Neural progenitor cell (in vitro differentiated cells): Measurements from ENCODE around the gene RETN. TPM values are rescaled to one million over a fixed set of nuclear protein-coding genes. Genes with fewer than 3 reads are reported as not detected.

Experiments used
- DNase-seq: peaks from one replicate; pipeline ENCODE4 v3.0.0-alpha.2; 2016; ENCODE audit warnings: low spot score
- H2AFZ ChIP-seq: fragments of 200-600 bp; sonication (generic); replicated peaks from 2 replicates; pipeline ENCODE4 v1.6.1; 2016; ENCODE audit warnings: antibody characterized with exemption
- H3F3A ChIP-seq: fragments of 200-600 bp; sonication (generic); 2 replicates; pipeline ENCODE4 v1.6.1; 2016; ENCODE audit warnings: antibody characterized with exemption, low read depth
- H3K27ac ChIP-seq: fragments of 200-600 bp; sonication (generic); 2 replicates; pipeline ENCODE4 v1.5.1; 2016; ENCODE audit warnings: mild to moderate bottlenecking
- H3K27me3 ChIP-seq: fragments of 200-600 bp; sonication (generic); 2 replicates; pipeline ENCODE4 v1.6.1; 2016; ENCODE audit warnings: mild to moderate bottlenecking, moderate library complexity
- H3K36me3 ChIP-seq: fragments of 200-600 bp; sonication (generic); 2 replicates; pipeline ENCODE4 v1.5.1; 2016
- H3K4me1 ChIP-seq: fragments of 200-600 bp; sonication (generic); 2 replicates; pipeline ENCODE4 v1.6.1; 2016; ENCODE audit warnings: mixed run types
- H3K4me2 ChIP-seq: fragments of 200-600 bp; sonication (generic); 2 replicates; pipeline ENCODE4 v1.6.1; 2016
- H3K4me3 ChIP-seq: fragments of 200-600 bp; sonication (generic); 2 replicates; pipeline ENCODE4 v1.5.1; 2016
- H3K79me2 ChIP-seq: fragments of 200-600 bp; sonication (generic); 2 replicates; pipeline ENCODE4 v1.6.1; 2016; ENCODE audit warnings: low read depth
- H3K9ac ChIP-seq: fragments of 200-600 bp; sonication (generic); 2 replicates; pipeline ENCODE4 v1.6.1; 2016
- H3K9me3 ChIP-seq: fragments of 200-600 bp; sonication (generic); 2 replicates; pipeline ENCODE4 v1.5.1; 2016; ENCODE audit warnings: low read depth
- H4K20me1 ChIP-seq: fragments of 200-600 bp; sonication (generic); 2 replicates; pipeline ENCODE4 v1.6.1; 2016; ENCODE audit warnings: low read depth
- H3K27ac Mint-ChIP-seq: 3 replicates; pipeline ENCODE4 v1.8.0; 2021; ENCODE audit warnings: mixed read lengths
- H3K27me3 Mint-ChIP-seq: 2 replicates; pipeline ENCODE4 v1.8.0; 2022; ENCODE audit warnings: low read depth, mild to moderate bottlenecking, inconsistent platforms, moderate library complexity, mixed read lengths; ENCODE audit not compliant: insufficient read depth
- H3K36me3 Mint-ChIP-seq: 3 replicates; pipeline ENCODE4 v1.8.0; 2021; ENCODE audit warnings: mixed read lengths
- H3K4me1 Mint-ChIP-seq: 3 replicates; pipeline ENCODE4 v1.8.0; 2021; ENCODE audit warnings: mixed read lengths
- H3K4me3 Mint-ChIP-seq: 3 replicates; pipeline ENCODE4 v1.8.0; 2021; ENCODE audit warnings: mild to moderate bottlenecking, moderate library complexity, mixed read lengths
- H3K9me3 Mint-ChIP-seq: 3 replicates; pipeline ENCODE4 v1.8.0; 2020; ENCODE audit warnings: mixed read lengths
- CTCF ChIP-seq: fragments of 200-600 bp; sonication (generic); IDR thresholded peaks from 2 replicates; pipeline ENCODE4 v1.5.1; 2017; ENCODE audit warnings: antibody characterized with exemption, mild to moderate bottlenecking
- EZH2 ChIP-seq: fragments of 200-600 bp; sonication (generic); IDR thresholded peaks from 2 replicates; pipeline ENCODE4 v1.6.1; 2017; ENCODE audit warnings: antibody characterized with exemption, mild to moderate bottlenecking, moderate library complexity
- EZH2phosphoT487 ChIP-seq: fragments of 200-600 bp; sonication (generic); IDR thresholded peaks from 2 replicates; pipeline ENCODE4 v1.6.1; 2017; ENCODE audit warnings: antibody characterized with exemption
- total RNA-seq: library from RNA; depleted of rRNA; stranded (reverse); fragments of >200 nt; gene quantifications from 2 replicates; pipeline ENCODE4 v1.2.3, GENCODE V29; 2015; ENCODE audit warnings: low replicate concordance

The RETN gene
- total RNA-seq, 1 donor from 2014 or later, result not detected

DNA sequence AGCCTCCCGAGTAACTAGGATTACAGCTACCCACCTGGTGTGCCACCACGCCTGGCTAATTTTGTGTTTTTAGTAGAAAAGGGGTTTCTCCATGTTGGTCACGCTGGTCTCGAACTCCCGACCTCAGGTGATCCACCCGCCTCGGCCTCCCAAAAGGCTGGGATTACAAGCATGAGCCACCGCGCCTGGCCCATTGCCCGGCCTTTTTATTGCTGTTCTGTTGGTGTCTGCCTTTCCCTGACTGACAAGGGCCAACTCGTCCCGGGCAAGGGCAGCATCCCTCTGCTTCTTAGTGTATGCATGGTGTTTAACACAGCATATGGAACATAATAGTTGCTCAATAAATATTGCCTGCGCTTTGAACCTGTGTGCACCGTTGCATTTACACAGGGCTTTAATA, 6.2 kb upstream of the RETN start:
- no peaks in the 10 kb centered on the region for H3K4me1 ChIP-seq
- H4K20me1 ChIP-seq, result no peaks in the 10 kb centered on the region
- peaks cover 57% of the 10 kb centered on the region for H3K27me3 ChIP-seq
- H3K36me3 ChIP-seq, result no peaks in the 10 kb centered on the region
- Mint-ChIP-seq H3K4me1 (peaks cover 5% of the 10 kb centered on the region), H3K9me3 (no peaks in the 10 kb centered on the region), H3K36me3 (no peaks in the 10 kb centered on the region), H3K4me3 (no peak overlapping the region), H3K27ac (no peak overlapping the region), H3K27me3 (peaks cover 11% of the 10 kb centered on the region)
- no peaks in the 10 kb centered on the region for H3F3A ChIP-seq
- H2AFZ ChIP-seq, result no peak overlapping the region
- no peak overlapping the region for H3K9ac ChIP-seq
- no peak for DNase-seq
- no peaks in the 10 kb centered on the region for H3K79me2 ChIP-seq
- no peak overlapping the region for H3K4me2 ChIP-seq
- no peak overlapping the region for H3K4me3 ChIP-seq
- TF ChIP-seq EZH2, result no peak
- TF ChIP-seq EZH2phosphoT487, result no peak
- no peaks in the 10 kb centered on the region for H3K9me3 ChIP-seq
- H3K27ac ChIP-seq, result no peak overlapping the region

DNA sequence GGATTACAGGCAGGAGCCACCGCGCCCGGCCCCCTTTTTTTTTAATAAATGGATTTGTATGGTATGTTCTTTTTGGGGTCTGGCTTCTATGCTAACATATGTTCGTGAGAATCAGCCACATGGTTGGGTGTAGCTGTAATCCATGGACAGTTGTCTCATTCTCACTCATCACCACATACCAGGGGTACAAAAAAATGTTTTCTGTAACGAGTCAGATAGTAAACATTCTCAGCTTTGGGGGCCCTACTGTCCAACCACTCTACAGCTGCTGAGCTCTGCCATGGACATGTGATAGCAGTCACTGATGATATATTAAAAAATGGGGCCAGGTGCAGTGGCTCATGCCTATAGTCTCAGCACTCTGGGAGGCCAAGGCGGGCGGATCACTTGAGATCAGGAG, 5.1 kb upstream of the RETN start:
- H3K4me3 Mint-ChIP-seq, result no peak overlapping the region
- TF ChIP-seq EZH2, result no peak
- TF ChIP-seq EZH2phosphoT487, result no peak
- no peak for TF ChIP-seq CTCF
- Histone ChIP-seq H3K4me1 (no peaks in the 10 kb centered on the region), H2AFZ (no peak overlapping the region), H3K79me2 (no peaks in the 10 kb centered on the region), H3K36me3 (no peaks in the 10 kb centered on the region), H3K9me3 (no peaks in the 10 kb centered on the region), H3K4me3 (no peak overlapping the region), H4K20me1 (no peaks in the 10 kb centered on the region), H3K27ac (no peak overlapping the region), H3F3A (no peaks in the 10 kb centered on the region), H3K9ac (no peak overlapping the region), H3K27me3 (peaks cover 67% of the 10 kb centered on the region), H3K4me2 (no peak overlapping the region)
- no peaks in the 10 kb centered on the region for H3K36me3 Mint-ChIP-seq
- H3K27me3 Mint-ChIP-seq, result peaks cover 11% of the 10 kb centered on the region
- DNase-seq, result no peak
- H3K4me1 Mint-ChIP-seq, result no peaks in the 10 kb centered on the region
- no peaks in the 10 kb centered on the region for H3K9me3 Mint-ChIP-seq
- no peak overlapping the region for H3K27ac Mint-ChIP-seq

DNA sequence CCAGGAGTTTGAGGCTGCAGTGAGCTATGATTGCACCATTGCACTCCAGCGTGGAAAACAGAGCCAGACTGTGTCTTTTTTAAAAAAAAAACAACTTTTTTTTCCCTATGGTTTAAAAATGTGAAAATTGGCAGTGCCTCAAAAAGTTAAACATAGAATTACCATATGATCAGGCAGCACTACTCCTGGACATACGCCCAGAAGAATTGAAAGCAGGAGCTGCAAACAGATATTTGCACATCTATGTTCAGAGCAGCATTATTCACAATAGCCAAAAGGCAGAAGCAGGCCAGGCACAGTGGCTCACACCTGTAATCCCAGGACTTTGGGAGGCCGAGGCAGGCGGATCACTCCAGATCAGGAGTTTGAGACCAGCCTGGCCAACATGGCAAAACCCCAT, 3.8 kb upstream of the RETN start:
- Histone ChIP-seq H3K36me3 (no peaks in the 10 kb centered on the region), H4K20me1 (no peaks in the 10 kb centered on the region), H3K79me2 (no peaks in the 10 kb centered on the region), H3K9ac (peak overlapping the region; percentile 27), H3K4me1 (peaks cover under 1% of the 10 kb centered on the region), H2AFZ (no peak overlapping the region), H3F3A (no peaks in the 10 kb centered on the region), H3K4me3 (no peak overlapping the region), H3K27ac (no peak overlapping the region), H3K4me2 (no peak overlapping the region), H3K9me3 (no peaks in the 10 kb centered on the region), H3K27me3 (peaks cover 81% of the 10 kb centered on the region)
- Mint-ChIP-seq H3K4me3 (no peak overlapping the region), H3K27me3 (peaks cover 17% of the 10 kb centered on the region), H3K27ac (no peak overlapping the region), H3K9me3 (no peaks in the 10 kb centered on the region), H3K4me1 (no peaks in the 10 kb centered on the region), H3K36me3 (no peaks in the 10 kb centered on the region)
- DNase-seq, result no peak
- no peak for TF ChIP-seq EZH2
- no peak for TF ChIP-seq CTCF
- TF ChIP-seq EZH2phosphoT487, result no peak

DNA sequence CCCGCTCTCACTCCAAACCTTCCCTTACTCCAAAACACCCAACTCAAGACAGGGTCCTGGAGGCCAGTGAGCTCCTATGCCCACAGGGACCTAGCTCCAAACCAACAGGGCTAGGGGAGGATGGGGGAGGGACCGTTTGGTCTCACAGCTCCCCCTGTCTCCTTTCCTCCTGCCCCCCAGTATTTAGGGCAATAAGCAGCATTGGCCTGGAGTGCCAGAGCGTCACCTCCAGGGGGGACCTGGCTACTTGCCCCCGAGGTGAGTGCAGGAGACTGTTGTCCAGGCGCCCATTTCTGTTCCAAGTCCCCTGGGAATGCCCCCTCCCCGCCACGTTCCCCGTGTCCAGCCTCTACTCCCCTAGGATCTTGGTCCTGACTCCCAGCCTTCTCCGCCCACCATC, 792 bp downstream of the RETN start:
- H3K9ac ChIP-seq, result no peak overlapping the region
- H4K20me1 ChIP-seq, result no peaks in the 10 kb centered on the region
- H3K4me2 ChIP-seq, result peak overlapping the region; percentile 85
- Mint-ChIP-seq H3K27me3 (peaks cover 35% of the 10 kb centered on the region), H3K36me3 (no peaks in the 10 kb centered on the region), H3K4me1 (peaks cover 5% of the 10 kb centered on the region), H3K4me3 (peak overlapping the region; percentile 30), H3K27ac (no peak overlapping the region), H3K9me3 (peaks cover 2% of the 10 kb centered on the region)
- TF ChIP-seq EZH2phosphoT487 (no peak), EZH2 (no peak), CTCF (no peak)
- DNase-seq, result no peak
- no peaks in the 10 kb centered on the region for H3K9me3 ChIP-seq
- no peaks in the 10 kb centered on the region for H3K79me2 ChIP-seq
- H3K36me3 ChIP-seq, result no peaks in the 10 kb centered on the region
- H3K4me1 ChIP-seq, result peaks cover 7% of the 10 kb centered on the region
- peaks cover 4% of the 10 kb centered on the region for H3F3A ChIP-seq
- no peak overlapping the region for H2AFZ ChIP-seq
- H3K27ac ChIP-seq, result no peak overlapping the region
- H3K4me3 ChIP-seq, result peak overlapping the region; percentile 55
- H3K27me3 ChIP-seq, result peaks cover 94% of the 10 kb centered on the region
